Stimulated activated CD8-positive, alpha-beta memory T cell treated with anti-CD3 and anti-CD28 coated beads, Interleukin-4, amount 100 ng/mL, for 1 hour (primary cell): ENCODE measurements around the gene HIGD1C.

Experiments used
- DNase-seq, 2 donors: peaks; one replicate each; pipeline ENCODE4 v3.0.0-alpha.2; 2020; ENCODE audit warnings: low read depth in 2 of 2, low spot score in 1 of 2

Gene HIGD1C

GRCh38 chr12:51017452-51017851 is 65.1 kb downstream of the HIGD1C start:
- DNase-seq, result no peak

- DNase-seq, result no peak
These were observed 66.6 kb downstream of the HIGD1C start for GRCh38 chr12:51018956-51019355.

DNA sequence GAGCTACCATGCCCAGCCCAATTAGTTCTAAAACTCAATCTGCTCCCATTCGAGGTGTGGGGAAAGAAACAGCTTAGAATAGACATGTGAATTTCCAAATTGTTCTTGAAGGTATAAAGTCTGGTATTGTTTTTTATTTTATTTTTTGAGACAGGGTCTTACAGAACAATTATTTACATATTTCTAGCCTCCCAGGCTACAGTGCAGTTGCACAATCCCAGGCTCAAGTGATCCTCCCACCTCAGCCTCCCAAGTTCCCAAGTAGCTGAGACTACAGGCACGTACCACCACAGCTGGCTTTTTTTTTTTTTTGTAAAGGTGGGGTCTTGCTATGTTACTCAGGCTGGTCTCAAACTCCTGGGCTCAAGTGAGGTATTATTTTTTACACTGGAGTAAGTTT is 67.6 kb downstream of the HIGD1C start:
- no peak for DNase-seq
